GM12878 (cell line): ENCODE data around the gene SUOX. TPM values are rescaled to one million over a fixed set of nuclear protein-coding genes. Genes with fewer than 3 reads are reported as not detected.

Source experiments
- ATF7 ChIP-seq: fragments of 450-650 bp; IDR thresholded peaks from 2 replicates; pipeline ENCODE4 v1.6.1; 2016; ENCODE audit warnings: low read depth, mild to moderate bottlenecking
- DPF2 ChIP-seq: fragments of 450-650 bp; IDR thresholded peaks from 2 replicates; pipeline ENCODE4 v1.6.1; 2017; ENCODE audit warnings: mild to moderate bottlenecking
- KAT2A ChIP-seq: conservative IDR thresholded peaks from 2 replicates; pipeline ENCODE4 v1.6.1; 2011; ENCODE audit warnings: low read depth, low read length; ENCODE audit not compliant: control insufficient read depth
- NFIC ChIP-seq: IDR thresholded peaks from 2 replicates; pipeline ENCODE4 v1.6.1; 2012; ENCODE audit warnings: low read depth, mild to moderate bottlenecking, inconsistent platforms, low read length, moderate library complexity
- NFXL1 ChIP-seq: fragments of 450-650 bp; IDR thresholded peaks from 2 replicates; pipeline ENCODE4 v1.6.1; 2017; ENCODE audit warnings: antibody characterized with exemption, mild to moderate bottlenecking, borderline replicate concordance
- PML ChIP-seq: IDR thresholded peaks from 2 replicates; pipeline ENCODE4 v1.6.1; 2012; ENCODE audit warnings: low read length, inconsistent platforms
- RCOR1 ChIP-seq: conservative IDR thresholded peaks from 2 replicates; pipeline ENCODE4 v1.6.1; 2012; ENCODE audit warnings: low read depth, low read length, improper control_type of control experiment
- SPI1 ChIP-seq: IDR thresholded peaks from 2 replicates; pipeline ENCODE4 v1.6.1; 2011; ENCODE audit warnings: low read depth, mild to moderate bottlenecking, low read length, moderate library complexity, borderline replicate concordance; ENCODE audit not compliant: insufficient read depth
- TAF1 ChIP-seq: IDR thresholded peaks from 2 replicates; pipeline ENCODE4 v1.6.1; 2011; ENCODE audit warnings: mild to moderate bottlenecking, low read depth, low read length, borderline replicate concordance
- polyA plus RNA-seq, 11 experiments: library from polyadenylated mRNA; depleted of rRNA in 4 of 11; unstranded in 6 of 11; stranded (reverse) in 5 of 11; fragments of >200 nt; fragmentation: Nextera tagmentation in 4 of 11; fragmentation: Illumina TruSeq in 1 of 11; extraction: Ambion mirVana in 4 of 11; extraction: Trizol in 1 of 11; gene quantifications; 1 replicate in 1 of 11; 2 replicates in 10 of 11; pipeline versions ENCODE4 v1.2.1 to v1.2.3, GENCODE V29; 2011 to 2016; ENCODE audit warnings: inconsistent platforms in 2 of 11, missing spikeins in 2 of 11, low read depth in 1 of 11
- total RNA-seq, 4 experiments: library from RNA; depleted of rRNA in 3 of 4; stranded (reverse); fragments of >200 nt in 3 of 4; fragmentation: Illumina TruSeq in 1 of 4; extraction: Trizol in 1 of 4; gene quantifications; 2 replicates each; pipeline versions ENCODE4 v1.2.1 to v1.2.3, GENCODE V29; 2013 to 2021
- TF ChIP-seq, protein P1 (sequence below): fragments of 450-650 bp; formaldehyde crosslinking; IDR thresholded peaks from 2 replicates; pipeline ENCODE4 v1.4.0; 2022; ENCODE audit warnings: mild to moderate bottlenecking, moderate library complexity
- TF ChIP-seq, protein P2 (sequence below): IDR thresholded peaks from 2 replicates; pipeline ENCODE4 v1.6.1; 2012; ENCODE audit warnings: mild to moderate bottlenecking, low read depth, low read length
- TF ChIP-seq, protein P3 (sequence below): fragments of 450-650 bp; IDR thresholded peaks from 2 replicates; pipeline ENCODE4 v1.6.1; 2017; ENCODE audit warnings: antibody characterized with exemption, mild to moderate bottlenecking, moderate library complexity
- TF ChIP-seq, protein P4 (sequence below): IDR thresholded peaks from 2 replicates; pipeline ENCODE4 v1.6.1; 2011; ENCODE audit warnings: low read depth, low read length, improper control_type of control experiment, borderline replicate concordance

Gene SUOX
- total and polyA plus RNA-seq, 10 of the 15 experiments (the other 5 are each of a cell fraction or from before 2014, with no cell fraction given): 5.1 to 18.8 (median 13.4) TPM

DNA sequence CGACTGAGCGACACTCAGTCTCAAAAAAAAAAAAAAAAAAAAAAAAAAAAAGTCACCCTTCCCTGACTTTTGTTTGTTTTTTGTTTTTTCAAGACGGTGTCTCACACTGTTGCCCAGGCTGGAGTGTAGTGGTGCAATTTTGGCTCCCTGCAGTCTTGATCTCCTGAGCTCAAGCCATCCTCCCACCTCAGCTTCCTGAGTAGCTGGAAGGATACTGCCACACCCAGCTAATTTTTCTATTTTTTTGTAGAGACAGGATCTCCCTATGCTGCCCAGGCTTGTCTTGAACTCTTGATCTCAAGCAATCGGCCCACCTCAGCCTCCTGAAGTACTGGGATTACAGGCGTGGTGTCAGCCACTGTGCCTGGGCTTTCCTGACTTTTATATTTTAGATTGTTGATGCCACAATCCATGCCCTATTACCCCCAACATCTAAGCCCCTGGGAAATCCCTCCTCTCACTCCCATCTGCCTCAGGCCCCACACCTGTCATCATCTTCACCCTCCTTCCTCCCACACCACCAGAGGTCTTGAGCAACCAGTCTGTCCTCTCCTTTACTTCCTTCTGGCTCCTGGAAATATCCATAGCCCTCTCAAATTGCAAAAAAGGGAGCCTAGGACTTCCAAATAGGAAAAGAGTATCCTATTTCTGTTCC is 31.6 kb downstream of the SUOX start (continued):
- TF ChIP-seq, protein P1, sequence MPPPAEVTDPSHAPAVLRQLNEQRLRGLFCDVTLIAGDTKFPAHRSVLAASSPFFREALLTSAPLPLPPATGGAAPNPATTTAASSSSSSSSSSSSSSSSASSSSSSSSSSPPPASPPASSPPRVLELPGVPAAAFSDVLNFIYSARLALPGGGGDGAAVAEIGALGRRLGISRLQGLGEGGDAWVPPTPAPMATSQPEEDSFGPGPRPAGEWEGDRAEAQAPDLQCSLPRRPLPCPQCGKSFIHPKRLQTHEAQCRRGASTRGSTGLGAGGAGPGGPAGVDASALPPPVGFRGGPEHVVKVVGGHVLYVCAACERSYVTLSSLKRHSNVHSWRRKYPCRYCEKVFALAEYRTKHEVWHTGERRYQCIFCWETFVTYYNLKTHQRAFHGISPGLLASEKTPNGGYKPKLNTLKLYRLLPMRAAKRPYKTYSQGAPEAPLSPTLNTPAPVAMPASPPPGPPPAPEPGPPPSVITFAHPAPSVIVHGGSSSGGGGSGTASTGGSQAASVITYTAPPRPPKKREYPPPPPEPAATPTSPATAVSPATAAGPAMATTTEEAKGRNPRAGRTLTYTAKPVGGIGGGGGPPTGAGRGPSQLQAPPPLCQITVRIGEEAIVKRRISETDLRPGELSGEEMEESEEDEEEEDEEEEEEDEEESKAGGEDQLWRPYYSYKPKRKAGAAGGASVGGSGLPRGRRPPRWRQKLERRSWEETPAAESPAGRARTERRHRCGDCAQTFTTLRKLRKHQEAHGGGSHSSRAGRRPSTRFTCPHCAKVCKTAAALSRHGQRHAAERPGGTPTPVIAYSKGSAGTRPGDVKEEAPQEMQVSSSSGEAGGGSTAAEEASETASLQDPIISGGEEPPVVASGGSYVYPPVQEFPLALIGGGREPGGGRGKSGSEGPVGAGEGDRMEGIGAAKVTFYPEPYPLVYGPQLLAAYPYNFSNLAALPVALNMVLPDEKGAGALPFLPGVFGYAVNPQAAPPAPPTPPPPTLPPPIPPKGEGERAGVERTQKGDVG (CRISPR knock-in tag): no peak
- TF ChIP-seq NFIC (no peak), RCOR1 (no peak), TAF1 (no peak), KAT2A (no peak), NFXL1 (no peak), PML (no peak), DPF2 (no peak), ATF7 (no peak), SPI1 (no peak)
- TF ChIP-seq, protein P2, sequence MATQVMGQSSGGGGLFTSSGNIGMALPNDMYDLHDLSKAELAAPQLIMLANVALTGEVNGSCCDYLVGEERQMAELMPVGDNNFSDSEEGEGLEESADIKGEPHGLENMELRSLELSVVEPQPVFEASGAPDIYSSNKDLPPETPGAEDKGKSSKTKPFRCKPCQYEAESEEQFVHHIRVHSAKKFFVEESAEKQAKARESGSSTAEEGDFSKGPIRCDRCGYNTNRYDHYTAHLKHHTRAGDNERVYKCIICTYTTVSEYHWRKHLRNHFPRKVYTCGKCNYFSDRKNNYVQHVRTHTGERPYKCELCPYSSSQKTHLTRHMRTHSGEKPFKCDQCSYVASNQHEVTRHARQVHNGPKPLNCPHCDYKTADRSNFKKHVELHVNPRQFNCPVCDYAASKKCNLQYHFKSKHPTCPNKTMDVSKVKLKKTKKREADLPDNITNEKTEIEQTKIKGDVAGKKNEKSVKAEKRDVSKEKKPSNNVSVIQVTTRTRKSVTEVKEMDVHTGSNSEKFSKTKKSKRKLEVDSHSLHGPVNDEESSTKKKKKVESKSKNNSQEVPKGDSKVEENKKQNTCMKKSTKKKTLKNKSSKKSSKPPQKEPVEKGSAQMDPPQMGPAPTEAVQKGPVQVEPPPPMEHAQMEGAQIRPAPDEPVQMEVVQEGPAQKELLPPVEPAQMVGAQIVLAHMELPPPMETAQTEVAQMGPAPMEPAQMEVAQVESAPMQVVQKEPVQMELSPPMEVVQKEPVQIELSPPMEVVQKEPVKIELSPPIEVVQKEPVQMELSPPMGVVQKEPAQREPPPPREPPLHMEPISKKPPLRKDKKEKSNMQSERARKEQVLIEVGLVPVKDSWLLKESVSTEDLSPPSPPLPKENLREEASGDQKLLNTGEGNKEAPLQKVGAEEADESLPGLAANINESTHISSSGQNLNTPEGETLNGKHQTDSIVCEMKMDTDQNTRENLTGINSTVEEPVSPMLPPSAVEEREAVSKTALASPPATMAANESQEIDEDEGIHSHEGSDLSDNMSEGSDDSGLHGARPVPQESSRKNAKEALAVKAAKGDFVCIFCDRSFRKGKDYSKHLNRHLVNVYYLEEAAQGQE: no peak
- TF ChIP-seq, protein P3, sequence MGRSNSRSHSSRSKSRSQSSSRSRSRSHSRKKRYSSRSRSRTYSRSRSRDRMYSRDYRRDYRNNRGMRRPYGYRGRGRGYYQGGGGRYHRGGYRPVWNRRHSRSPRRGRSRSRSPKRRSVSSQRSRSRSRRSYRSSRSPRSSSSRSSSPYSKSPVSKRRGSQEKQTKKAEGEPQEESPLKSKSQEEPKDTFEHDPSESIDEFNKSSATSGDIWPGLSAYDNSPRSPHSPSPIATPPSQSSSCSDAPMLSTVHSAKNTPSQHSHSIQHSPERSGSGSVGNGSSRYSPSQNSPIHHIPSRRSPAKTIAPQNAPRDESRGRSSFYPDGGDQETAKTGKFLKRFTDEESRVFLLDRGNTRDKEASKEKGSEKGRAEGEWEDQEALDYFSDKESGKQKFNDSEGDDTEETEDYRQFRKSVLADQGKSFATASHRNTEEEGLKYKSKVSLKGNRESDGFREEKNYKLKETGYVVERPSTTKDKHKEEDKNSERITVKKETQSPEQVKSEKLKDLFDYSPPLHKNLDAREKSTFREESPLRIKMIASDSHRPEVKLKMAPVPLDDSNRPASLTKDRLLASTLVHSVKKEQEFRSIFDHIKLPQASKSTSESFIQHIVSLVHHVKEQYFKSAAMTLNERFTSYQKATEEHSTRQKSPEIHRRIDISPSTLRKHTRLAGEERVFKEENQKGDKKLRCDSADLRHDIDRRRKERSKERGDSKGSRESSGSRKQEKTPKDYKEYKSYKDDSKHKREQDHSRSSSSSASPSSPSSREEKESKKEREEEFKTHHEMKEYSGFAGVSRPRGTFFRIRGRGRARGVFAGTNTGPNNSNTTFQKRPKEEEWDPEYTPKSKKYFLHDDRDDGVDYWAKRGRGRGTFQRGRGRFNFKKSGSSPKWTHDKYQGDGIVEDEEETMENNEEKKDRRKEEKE: no peak
- TF ChIP-seq, protein P4, sequence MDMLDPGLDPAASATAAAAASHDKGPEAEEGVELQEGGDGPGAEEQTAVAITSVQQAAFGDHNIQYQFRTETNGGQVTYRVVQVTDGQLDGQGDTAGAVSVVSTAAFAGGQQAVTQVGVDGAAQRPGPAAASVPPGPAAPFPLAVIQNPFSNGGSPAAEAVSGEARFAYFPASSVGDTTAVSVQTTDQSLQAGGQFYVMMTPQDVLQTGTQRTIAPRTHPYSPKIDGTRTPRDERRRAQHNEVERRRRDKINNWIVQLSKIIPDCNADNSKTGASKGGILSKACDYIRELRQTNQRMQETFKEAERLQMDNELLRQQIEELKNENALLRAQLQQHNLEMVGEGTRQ: no peak
